Tibial nerve (tissue), 4 donors: ENCODE measurements around the gene HMG20B. TPM values are rescaled to one million over a fixed set of nuclear protein-coding genes. Genes with fewer than 3 reads are reported as not detected.

ENCODE experiments used
- DNase-seq, 2 donors: peaks; one replicate each; pipeline ENCODE4 v3.0.0-alpha.2; 2019; ENCODE audit warnings: low spot score in 2 of 2
- H3K27ac ChIP-seq, 4 donors: fragments of 200-600 bp; sonication (generic) in 3 of 4; one replicate each; pipeline ENCODE4 v1.5.1; 2017 to 2019; ENCODE audit warnings: mild to moderate bottlenecking in 1 of 4
- H3K27me3 ChIP-seq, 2 donors: fragments of 200-600 bp; sonication (generic) in 1 of 2; one replicate each; pipeline versions ENCODE4 v1.5.1 to v1.6.0; 2017 to 2019
- H3K36me3 ChIP-seq, 3 donors: fragments of 200-600 bp; sonication (generic); one replicate each; pipeline ENCODE4 v1.5.1; 2018 to 2019
- H3K4me1 ChIP-seq, 4 donors: fragments of 200-600 bp; sonication (generic) in 3 of 4; one replicate each; pipeline ENCODE4 v1.5.1; 2017 to 2019
- H3K4me3 ChIP-seq, 4 donors: fragments of 200-600 bp; sonication (generic) in 3 of 4; one replicate each; pipeline ENCODE4 v1.5.1; 2017 to 2019; ENCODE audit warnings: mild to moderate bottlenecking in 1 of 4, moderate library complexity in 1 of 4
- H3K9me3 ChIP-seq, 4 donors: fragments of 200-600 bp; sonication (generic) in 3 of 4; one replicate each; pipeline ENCODE4 v1.5.1; 2017 to 2019
- EP300 ChIP-seq, 2 donors: sonication (generic); formaldehyde crosslinking; IDR thresholded peaks; one replicate each; pipeline ENCODE4 v1.6.1; 2017; ENCODE audit warnings: antibody characterized with exemption in 2 of 2, mild to moderate bottlenecking in 1 of 2
- POLR2A ChIP-seq, 2 donors: fragments of 450-650 bp; IDR thresholded peaks; one replicate each; pipeline ENCODE4 v1.6.1; 2017; ENCODE audit warnings: antibody characterized with exemption in 2 of 2, mild to moderate bottlenecking in 2 of 2, moderate library complexity in 2 of 2
- WGBS, 2 donors: methylation state at CpG; one replicate each; pipeline ENCODE4 v1.1.5; 2018; 5-methylcytosine and 5-hydroxymethylcytosine counted together
- total RNA-seq, 4 donors: library from RNA; depleted of rRNA; stranded (reverse); fragments of >200 nt; gene quantifications; one replicate each; pipeline ENCODE4 v1.1.0, GENCODE V29; 2016
- TF ChIP-seq, protein P1 (sequence below), 5 experiments: fragments of 200-600 bp in 3 of 5; fragments of 450-650 bp in 2 of 5; sonication (generic) in 3 of 5; IDR thresholded peaks; one replicate each; pipeline ENCODE4 v1.5.1; 2016 to 2019; ENCODE audit warnings: antibody characterized with exemption in 5 of 5, mild to moderate bottlenecking in 3 of 5, moderate library complexity in 2 of 5

The HMG20B gene
- total RNA-seq, 4 donors from 2014 or later: 94.0 to 181 (median 153) TPM

DNA sequence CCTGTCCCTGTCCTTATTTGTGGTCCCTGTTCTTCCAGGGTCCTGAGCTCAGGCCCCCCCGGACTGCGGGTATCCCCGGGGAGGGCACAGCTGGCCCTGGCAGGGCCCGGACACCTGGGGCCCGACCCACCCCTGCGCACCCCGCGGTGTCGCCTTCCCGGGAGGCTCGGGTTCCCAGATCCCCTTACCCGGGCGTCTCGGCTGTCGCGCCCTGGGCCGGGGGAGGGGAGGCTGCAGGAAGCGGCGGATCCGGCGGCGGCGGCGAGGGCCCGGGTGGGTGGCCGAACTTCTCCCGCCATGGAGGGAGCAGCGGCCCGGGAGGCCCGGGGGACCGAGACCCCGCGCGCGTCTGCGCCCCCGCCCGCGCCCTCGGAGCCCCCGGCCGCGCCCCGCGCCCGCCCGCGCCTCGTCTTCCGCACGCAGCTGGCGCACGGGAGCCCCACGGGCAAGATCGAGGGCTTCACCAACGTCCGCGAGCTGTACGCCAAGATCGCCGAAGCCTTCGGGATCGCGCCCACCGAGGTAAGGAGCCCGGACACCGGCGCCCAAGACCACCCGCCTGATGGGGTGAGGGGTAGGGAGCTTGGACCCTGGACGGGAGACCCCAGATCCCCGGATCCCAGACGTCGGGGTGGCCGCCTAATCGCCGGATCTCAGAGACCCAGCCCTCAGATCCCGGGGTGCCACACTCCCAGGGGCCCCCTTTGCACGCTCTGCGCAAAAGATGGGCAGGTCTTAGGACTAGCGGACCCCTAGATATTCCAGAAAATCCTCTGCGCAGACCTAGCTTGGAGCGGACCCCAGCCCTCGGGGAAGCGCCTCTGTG, 12.8 kb downstream of the HMG20B start, which contains the start of gene GIPC3:
Gene GIPC3 (plus strand): TSS at position 178 of the 826 bp plus-strand sequence. CDS start 120 bp downstream, at position 298.
- no peak for TF ChIP-seq POLR2A (IDR thresholded peaks at IDR 0.05)
- no peak for TF ChIP-seq EP300 (IDR thresholded peaks at IDR 0.05)
- TF ChIP-seq, protein P1, sequence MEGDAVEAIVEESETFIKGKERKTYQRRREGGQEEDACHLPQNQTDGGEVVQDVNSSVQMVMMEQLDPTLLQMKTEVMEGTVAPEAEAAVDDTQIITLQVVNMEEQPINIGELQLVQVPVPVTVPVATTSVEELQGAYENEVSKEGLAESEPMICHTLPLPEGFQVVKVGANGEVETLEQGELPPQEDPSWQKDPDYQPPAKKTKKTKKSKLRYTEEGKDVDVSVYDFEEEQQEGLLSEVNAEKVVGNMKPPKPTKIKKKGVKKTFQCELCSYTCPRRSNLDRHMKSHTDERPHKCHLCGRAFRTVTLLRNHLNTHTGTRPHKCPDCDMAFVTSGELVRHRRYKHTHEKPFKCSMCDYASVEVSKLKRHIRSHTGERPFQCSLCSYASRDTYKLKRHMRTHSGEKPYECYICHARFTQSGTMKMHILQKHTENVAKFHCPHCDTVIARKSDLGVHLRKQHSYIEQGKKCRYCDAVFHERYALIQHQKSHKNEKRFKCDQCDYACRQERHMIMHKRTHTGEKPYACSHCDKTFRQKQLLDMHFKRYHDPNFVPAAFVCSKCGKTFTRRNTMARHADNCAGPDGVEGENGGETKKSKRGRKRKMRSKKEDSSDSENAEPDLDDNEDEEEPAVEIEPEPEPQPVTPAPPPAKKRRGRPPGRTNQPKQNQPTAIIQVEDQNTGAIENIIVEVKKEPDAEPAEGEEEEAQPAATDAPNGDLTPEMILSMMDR (IDR thresholded peaks at IDR 0.05): no peak
- Histone ChIP-seq H3K9me3 (no peaks in the 10 kb centered on the region), H3K27me3 (peaks cover 0 to 23% of the 10 kb centered on the region in 2 donors), H3K27ac (peak within 1 kb of the TSS in 1 of 4 donors; percentile 3), H3K36me3 (no peaks in the 10 kb centered on the region), H3K4me3 (peak within 1 kb of the TSS; percentile 19 to 49 (median 32)), H3K4me1 (peaks cover 0 to 16% (median 3%) of the 10 kb centered on the region in 4 donors)
- no peak for DNase-seq
- 3 to 6% methylated on average over 20 to 40 of the region's 84 CpGs for WGBS, 2 donors

DNA sequence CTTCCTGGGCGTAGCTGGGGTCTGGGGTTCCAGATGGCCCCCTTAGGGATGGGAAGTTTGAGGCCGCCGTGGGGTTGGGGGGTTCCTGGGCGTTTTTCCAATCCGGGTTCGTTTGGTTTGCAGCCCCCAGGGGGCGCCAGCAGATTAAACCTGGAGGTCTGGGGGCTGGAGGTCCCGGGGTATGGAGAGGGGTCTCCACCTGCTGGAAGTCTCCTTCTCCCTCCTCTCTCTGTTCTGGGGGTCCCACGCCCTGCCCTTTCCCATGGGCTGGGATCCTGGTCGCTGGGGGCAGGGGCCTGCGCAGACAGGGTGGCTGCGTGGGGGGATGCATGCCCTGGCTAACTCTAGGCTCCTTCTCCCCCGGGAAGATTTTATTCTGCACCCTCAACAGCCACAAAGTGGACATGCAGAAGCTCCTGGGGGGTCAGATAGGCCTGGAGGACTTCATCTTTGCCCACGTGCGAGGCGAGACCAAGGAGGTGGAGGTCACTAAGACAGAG, 13.4 kb downstream of the HMG20B start:
- Histone ChIP-seq H3K27me3 (peaks cover 0 to 23% of the 10 kb centered on the region in 2 donors), H3K4me1 (peaks cover 0 to 14% (median 3%) of the 10 kb centered on the region in 4 donors), H3K36me3 (no peaks in the 10 kb centered on the region), H3K27ac (peak overlapping the region in 1 of 4 donors; percentile 3), H3K9me3 (no peaks in the 10 kb centered on the region), H3K4me3 (peak overlapping the region; percentile 19 to 49 (median 32))
- TF ChIP-seq, protein P1 (IDR thresholded peaks at IDR 0.05): peak; percentile 34 to 66 (median 49)
- TF ChIP-seq POLR2A (IDR thresholded peaks at IDR 0.05): no peak
- WGBS, 2 donors: 35 to 54% methylated on average over 9 to 10 of the region's 16 CpGs
- no peak for DNase-seq

DNA sequence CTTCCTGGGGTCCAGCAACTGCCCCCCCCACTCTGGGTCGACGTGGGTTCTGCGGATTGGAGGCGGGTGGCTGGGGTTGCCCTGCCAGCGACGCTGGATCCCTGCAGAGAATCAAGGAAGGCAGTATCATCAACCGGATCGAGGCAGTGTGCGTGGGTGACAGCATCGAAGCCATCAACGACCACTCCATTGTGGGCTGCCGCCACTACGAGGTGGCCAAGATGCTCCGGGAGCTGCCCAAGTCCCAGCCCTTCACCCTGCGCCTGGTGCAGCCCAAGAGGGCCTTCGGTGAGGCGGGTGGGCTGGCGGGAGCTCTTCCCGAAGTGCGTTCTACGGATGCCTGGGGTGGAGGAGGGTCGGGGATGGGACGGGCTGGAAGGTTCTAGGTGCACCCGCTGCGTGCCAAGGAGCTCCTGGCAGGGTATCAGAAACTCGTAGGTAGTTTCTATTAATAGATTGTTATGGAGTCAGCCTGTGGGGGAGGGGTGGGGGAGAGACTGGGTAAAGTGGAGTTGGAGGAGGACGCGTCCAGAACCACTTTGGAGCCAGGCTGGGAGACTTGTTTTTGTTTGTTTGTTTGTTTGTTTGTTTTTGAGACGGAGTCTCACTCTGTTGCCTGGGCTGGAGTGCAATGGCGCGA, 14.1 kb downstream of the HMG20B start:
- TF ChIP-seq EP300 (IDR thresholded peaks at IDR 0.05) (no peak), POLR2A (IDR thresholded peaks at IDR 0.05) (no peak)
- TF ChIP-seq, protein P1 (IDR thresholded peaks at IDR 0.05): no peak
- H3K4me3 ChIP-seq: no peak overlapping the region
- H3K4me1 ChIP-seq: peaks cover 0 to 14% (median 3%) of the 10 kb centered on the region in 4 donors
- 69 to 73% methylated on average over 19 to 31 of the region's 31 CpGs for WGBS, 2 donors
- H3K36me3 ChIP-seq: no peaks in the 10 kb centered on the region
- H3K9me3 ChIP-seq: no peaks in the 10 kb centered on the region
- no peak overlapping the region for H3K27ac ChIP-seq
- DNase-seq: no peak
- H3K27me3 ChIP-seq: peaks cover 0 to 23% of the 10 kb centered on the region in 2 donors

DNA sequence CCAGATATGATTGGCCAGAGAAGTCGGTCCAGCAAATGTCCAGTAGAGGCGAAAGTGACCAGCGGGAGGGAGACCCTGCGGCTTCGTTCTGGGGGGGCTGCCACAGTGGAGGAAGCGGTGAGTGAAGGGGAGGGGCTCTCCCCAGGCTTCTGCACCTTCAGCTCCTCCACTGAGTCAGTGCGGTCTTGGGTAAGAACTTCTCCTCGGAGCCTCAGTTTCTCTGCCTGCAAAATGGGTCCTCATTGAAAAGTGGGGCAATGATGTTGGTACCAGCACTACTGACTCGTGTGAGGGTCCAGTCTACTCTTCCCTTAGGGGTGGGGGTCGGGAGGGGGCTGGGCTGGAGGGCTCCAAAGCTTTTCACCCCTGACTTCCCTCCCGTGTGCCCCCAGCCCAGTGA, 16.7 kb downstream of the HMG20B start:
- no peaks in the 10 kb centered on the region for H3K9me3 ChIP-seq
- WGBS, 2 donors: 90 to 91% methylated on average over 10 to 11 of the region's 11 CpGs
- H3K27me3 ChIP-seq: peaks cover 0 to 19% of the 10 kb centered on the region in 2 donors
- peaks cover 0 to 14% (median 3%) of the 10 kb centered on the region in 4 donors for H3K4me1 ChIP-seq
- no peak overlapping the region for H3K27ac ChIP-seq
- H3K36me3 ChIP-seq: peaks cover 0 to 6% (median 0%) of the 10 kb centered on the region in 3 donors
- no peak for DNase-seq
- no peak overlapping the region for H3K4me3 ChIP-seq
- TF ChIP-seq POLR2A (IDR thresholded peaks at IDR 0.05): no peak
- TF ChIP-seq, protein P1 (IDR thresholded peaks at IDR 0.05): no peak
- TF ChIP-seq EP300 (IDR thresholded peaks at IDR 0.05): no peak
